ENCODE measurements around the gene GABPB2. TPM values are rescaled to one million over a fixed set of nuclear protein-coding genes. Genes with fewer than 3 reads are reported as not detected.
"Not testable (repeated sequence)": the region's sequence is repeated elsewhere in the genome, so short reads cannot be mapped to it uniquely, and the experiment has no call there.

GABPB2 gene
- total and polyA plus RNA-seq, 2 experiments from 2014 or later, result 1.1 to 2.6 TPM

- TF ChIP-seq ETS1 (IDR thresholded peaks at IDR 0.05), result no peak
- no peak for TF ChIP-seq REST (IDR thresholded peaks at IDR 0.05; ENCODE audit: unreplicated experiment)
- no peak for TF ChIP-seq ZNF331 (CRISPR knock-in tag; IDR thresholded peaks at IDR 0.05; ENCODE audit: low read depth)
- TF ChIP-seq CREB1 (CRISPR knock-in tag; IDR thresholded peaks at IDR 0.05; ENCODE audit: low read depth), result no peak
Measured at GRCh38 chr1:151085953-151086559, 15.5 kb downstream of the GABPB2 start (continued).

GRCh38 chr1:151097426-151097825 lies 26.9 kb downstream of the GABPB2 start:
- H3K27ac ChIP-seq (ENCODE audit: low read depth); H3K4me1 Mint-ChIP-seq; H3K4me2 ChIP-seq; H4K20me1 ChIP-seq (replicated peaks; ENCODE audit: insufficient read depth); H3K27ac Mint-ChIP-seq; H3K4me1 ChIP-seq (ENCODE audit: insufficient read depth); DNase-seq (ENCODE audit: low spot score); H3K9me2 ChIP-seq (ENCODE audit: insufficient read depth); H3K27me3 Mint-ChIP-seq (ENCODE audit: insufficient read depth, low read depth, poor library complexity); H3K79me2 ChIP-seq (replicated peaks; ENCODE audit: insufficient read depth); H3F3A ChIP-seq (replicated peaks; ENCODE audit: low read depth); ATAC-seq; H3K36me3 Mint-ChIP-seq (ENCODE audit: low read depth); H3K36me3 ChIP-seq (ENCODE audit: insufficient read depth); H3K4me3 Mint-ChIP-seq; H3K4me3 ChIP-seq; H3K27me3 ChIP-seq (ENCODE audit: insufficient read depth); H2AFZ ChIP-seq; H3K9me3 Mint-ChIP-seq: not testable (repeated sequence)

- DNase-seq (ENCODE audit: low spot score) (no peak), ATAC-seq (no peak)
- Histone ChIP-seq H3K4me1 (ENCODE audit: insufficient read depth) (no peaks in the 10 kb centered on the region), H3K79me2 (replicated peaks; ENCODE audit: insufficient read depth) (no peaks in the 10 kb centered on the region), H3K9me2 (ENCODE audit: insufficient read depth) (no peaks in the 10 kb centered on the region), H2AFZ (no peak overlapping the region), H3K27ac (ENCODE audit: low read depth) (no peak overlapping the region), H3K36me3 (ENCODE audit: insufficient read depth) (no peaks in the 10 kb centered on the region), H3F3A (replicated peaks; ENCODE audit: low read depth) (no peaks in the 10 kb centered on the region), H3K27me3 (ENCODE audit: insufficient read depth) (no peaks in the 10 kb centered on the region), H4K20me1 (replicated peaks; ENCODE audit: insufficient read depth) (no peaks in the 10 kb centered on the region), H3K4me2 (no peak overlapping the region), H3K4me3 (no peak overlapping the region)
- Mint-ChIP-seq H3K4me3 (no peak overlapping the region), H3K36me3 (ENCODE audit: low read depth) (no peaks in the 10 kb centered on the region), H3K27ac (no peak overlapping the region), H3K9me3 (no peaks in the 10 kb centered on the region), H3K27me3 (ENCODE audit: insufficient read depth, low read depth, poor library complexity) (peaks cover 1% of the 10 kb centered on the region), H3K4me1 (no peaks in the 10 kb centered on the region)
- TF ChIP-seq EZH2 (IDR thresholded peaks at IDR 0.05; ENCODE audit: low read depth, unreplicated experiment), result no peak
- TF ChIP-seq REST (IDR thresholded peaks at IDR 0.05; ENCODE audit: unreplicated experiment), result no peak
- TF ChIP-seq STAT1 (IDR thresholded peaks at IDR 0.05; ENCODE audit: unreplicated experiment), result no peak
Measured at GRCh38 chr1:151098126-151098525, 27.6 kb downstream of the GABPB2 start.

Data from GM23338 (cell line).